T-helper 1 cell (primary cell): ENCODE measurements around the gene CYBC1.
A peak's percentile ranks its signal among the peaks of the same experiment; 100 is the strongest.
"Not testable (repeated sequence)": the region's sequence is repeated elsewhere in the genome, so short reads cannot be mapped to it uniquely, and the experiment has no call there.

Source experiments
- DNase-seq, 5 donors: peaks; one replicate each; pipeline ENCODE4 v3.0.0-alpha.2; 2012 to 2020

Gene CYBC1

GRCh38 chr17:82477934-82478333 is 27.4 kb upstream of the CYBC1 start:
- no peak for DNase-seq

- DNase-seq: no peak
Observed at GRCh38 chr17:82475458-82475857, 24.9 kb upstream of the CYBC1 start.

GRCh38 chr17:82474223-82475010 is 23.9 kb upstream of the CYBC1 start:
- DNase-seq: no peak

- no peak for DNase-seq
Observed at GRCh38 chr17:82470065-82470464, 19.5 kb upstream of the CYBC1 start.

GRCh38 chr17:82468692-82469091 is 18.1 kb upstream of the CYBC1 start:
- no peak for DNase-seq

- peak in 1 of 5 donors; percentile 37 for DNase-seq
Observed at GRCh38 chr17:82465023-82465603, 14.6 kb upstream of the CYBC1 start.

GRCh38 chr17:82464567-82464929 is 14.0 kb upstream of the CYBC1 start:
- DNase-seq: no peak

- no peak for DNase-seq
Observed at GRCh38 chr17:82463925-82464566, 13.5 kb upstream of the CYBC1 start.

- DNase-seq: no peak
Observed at GRCh38 chr17:82463391-82463790, 12.8 kb upstream of the CYBC1 start.

- DNase-seq: no peak
Observed at GRCh38 chr17:82461827-82462524, 11.4 kb upstream of the CYBC1 start.

- DNase-seq: not testable (repeated sequence)
Observed at GRCh38 chr17:82459936-82460335, 9.4 kb upstream of the CYBC1 start.

GRCh38 chr17:82458885-82459424 is 8.4 kb upstream of the CYBC1 start:
- DNase-seq: peak in 3 of 5 donors; percentile 12 to 45 (median 39)

GRCh38 chr17:82458179-82458884 is 7.8 kb upstream of the CYBC1 start, which contains the start of gene NARF:
Gene NARF (plus strand): TSS chr17:82458741. CDS start chr17:82458804, 63 bp downstream.
- DNase-seq: peak; percentile 90 to 98 (median 95)

GRCh38 chr17:82457929-82458178 is 7.3 kb upstream of the CYBC1 start:
- DNase-seq: no peak

- DNase-seq: peak in 1 of 5 donors; percentile 25
Observed at GRCh38 chr17:82457073-82457928, 6.7 kb upstream of the CYBC1 start.

- DNase-seq: not testable (repeated sequence)
Observed at GRCh38 chr17:82453706-82454105, 3.2 kb upstream of the CYBC1 start.

- DNase-seq: not testable (repeated sequence)
Observed at GRCh38 chr17:82453151-82453550, 2.6 kb upstream of the CYBC1 start.

- no peak for DNase-seq
Observed at GRCh38 chr17:82452162-82452561, 1.6 kb upstream of the CYBC1 start.

GRCh38 chr17:82449883-82450356 is 632 bp downstream of the CYBC1 start:
- peak in 1 of 5 donors; percentile 49 for DNase-seq

- peak; percentile 58 to 82 (median 66) for DNase-seq
Observed at GRCh38 chr17:82449131-82449882, 1.2 kb downstream of the CYBC1 start.

- DNase-seq: no peak
Observed at GRCh38 chr17:82447876-82448275, 2.7 kb downstream of the CYBC1 start.
